ENCODE measurements around the gene FOXJ3. TPM values are rescaled to one million over a fixed set of nuclear protein-coding genes. Genes with fewer than 3 reads are reported as not detected.

Gene FOXJ3
- total and polyA plus RNA-seq, 2 of the 4 experiments (the other 2 are of a cell fraction), result 16.7 to 30.5 TPM

DNA sequence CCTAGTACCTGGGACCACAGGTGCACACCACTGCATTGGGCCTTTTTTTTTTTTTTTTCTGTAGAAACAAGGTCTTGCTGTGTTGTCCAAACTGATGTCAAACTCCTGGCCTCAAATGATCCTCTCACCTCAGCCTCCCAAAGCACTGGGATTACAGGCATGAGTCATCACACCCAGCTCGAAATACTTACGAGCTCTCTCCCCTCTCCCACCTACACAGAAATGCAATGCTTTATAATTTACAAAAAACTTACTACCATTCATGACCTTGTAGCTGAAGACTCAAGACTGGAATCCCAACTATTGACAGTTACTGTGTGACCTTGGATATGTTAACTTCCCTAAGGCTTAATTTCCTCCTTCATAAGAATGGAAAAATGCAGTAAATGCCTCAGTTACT is 18.7 kb downstream of the FOXJ3 start:
- Histone ChIP-seq H3K27me3 (ENCODE audit: control insufficient read depth, insufficient read depth, low read length) (no peaks in the 10 kb centered on the region), H3K56ac (ENCODE audit: extremely low read depth, insufficient read depth, low read length) (no peak overlapping the region), H3K4me3 (ENCODE audit: insufficient read depth, low read depth, low read length) (no peak overlapping the region), H2BK20ac (ENCODE audit: low read depth, low read length) (no peak overlapping the region), H2AK9ac (replicated peaks; ENCODE audit: low read depth, low read length, poor library complexity) (no peak overlapping the region), H3K79me1 (ENCODE audit: low read depth in 1 of 2, low read length in 2 of 2) (peaks cover 19 to 70% of the 10 kb centered on the region in 2 experiments), H3K9me1 (ENCODE audit: insufficient read depth, low read length) (peaks cover 10% of the 10 kb centered on the region), H4K91ac (ENCODE audit: insufficient read depth, low read depth, low read length) (no peak overlapping the region), H3K23ac (ENCODE audit: low read depth, low read length) (no peak overlapping the region), H3K36me3 (ENCODE audit: control insufficient read depth, insufficient read depth, low read length) (no peaks in the 10 kb centered on the region), H3K9me3 (ENCODE audit: control insufficient read depth, insufficient read depth, low read length) (no peaks in the 10 kb centered on the region), H2AK5ac (ENCODE audit: low read depth, low read length) (no peak overlapping the region), H3K14ac (replicated peaks; ENCODE audit: low read depth, low read length) (no peak overlapping the region), H3K9ac (ENCODE audit: low read depth, low read length) (no peak overlapping the region), H4K8ac (ENCODE audit: low read depth in 2 of 2, low read length in 2 of 2) (no peak overlapping the region), H2BK120ac (ENCODE audit: low read depth, low read length) (no peak overlapping the region), H3K4me1 (ENCODE audit: control insufficient read depth, insufficient read depth, low read length) (peaks cover 6% of the 10 kb centered on the region), H2AFZ (replicated peaks; ENCODE audit: low read length, poor library complexity) (no peak overlapping the region), H3K4ac (ENCODE audit: low read depth, low read length) (no peak overlapping the region), H3K18ac (ENCODE audit: low read depth, low read length) (no peak overlapping the region), H2BK15ac (ENCODE audit: low read depth, low read length) (no peak overlapping the region), H3K4me2 (ENCODE audit: low read depth, low read length) (no peak overlapping the region), H2BK5ac (ENCODE audit: low read depth, low read length, poor library complexity, severe bottlenecking) (no peak overlapping the region), H4K20me1 (ENCODE audit: insufficient read depth, low read length) (peaks cover 88% of the 10 kb centered on the region), H4K5ac (ENCODE audit: low read depth, low read length) (no peak overlapping the region), H3K27ac (ENCODE audit: insufficient read depth, low read length) (no peak overlapping the region)
- dilution Hi-C loops (cut with HindIII; ENCODE audit: low sequenced_read_pairs, unreplicated experiment) (no loop called here), in situ Hi-C loops (cut with MboI; ENCODE audit: low sequenced_read_pairs) (no loop called here), intact Hi-C loops (cut with micrococcal nuclease) (no loop called here)
- POLR2A ChIA-PET (ENCODE audit: unreplicated experiment), result no interaction called here
- BruUV-seq (replicated peaks), result no TSS peak
- DNase-seq (no peak), ATAC-seq (ENCODE audit: low read depth) (no peak)
- TF ChIP-seq ELK1 (IDR thresholded peaks at IDR 0.05; ENCODE audit: borderline replicate concordance, low read depth, low read length), result no peak
- no peak for TF ChIP-seq MXI1 (IDR thresholded peaks at IDR 0.05; ENCODE audit: borderline replicate concordance, low read depth, low read length)
- no peak for TF ChIP-seq MAFK (IDR thresholded peaks at IDR 0.05; ENCODE audit: low read depth, low read length)
- TF ChIP-seq BHLHE40 (IDR thresholded peaks at IDR 0.05; ENCODE audit: low read depth, low read length), result no peak
- TF ChIP-seq, protein P1, sequence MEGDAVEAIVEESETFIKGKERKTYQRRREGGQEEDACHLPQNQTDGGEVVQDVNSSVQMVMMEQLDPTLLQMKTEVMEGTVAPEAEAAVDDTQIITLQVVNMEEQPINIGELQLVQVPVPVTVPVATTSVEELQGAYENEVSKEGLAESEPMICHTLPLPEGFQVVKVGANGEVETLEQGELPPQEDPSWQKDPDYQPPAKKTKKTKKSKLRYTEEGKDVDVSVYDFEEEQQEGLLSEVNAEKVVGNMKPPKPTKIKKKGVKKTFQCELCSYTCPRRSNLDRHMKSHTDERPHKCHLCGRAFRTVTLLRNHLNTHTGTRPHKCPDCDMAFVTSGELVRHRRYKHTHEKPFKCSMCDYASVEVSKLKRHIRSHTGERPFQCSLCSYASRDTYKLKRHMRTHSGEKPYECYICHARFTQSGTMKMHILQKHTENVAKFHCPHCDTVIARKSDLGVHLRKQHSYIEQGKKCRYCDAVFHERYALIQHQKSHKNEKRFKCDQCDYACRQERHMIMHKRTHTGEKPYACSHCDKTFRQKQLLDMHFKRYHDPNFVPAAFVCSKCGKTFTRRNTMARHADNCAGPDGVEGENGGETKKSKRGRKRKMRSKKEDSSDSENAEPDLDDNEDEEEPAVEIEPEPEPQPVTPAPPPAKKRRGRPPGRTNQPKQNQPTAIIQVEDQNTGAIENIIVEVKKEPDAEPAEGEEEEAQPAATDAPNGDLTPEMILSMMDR (conservative IDR thresholded peaks at IDR 0.05; ENCODE audit: low read depth, low read length), result no peak
- no peak for TF ChIP-seq POLR2A (IDR thresholded peaks at IDR 0.05; ENCODE audit: low read depth, low read length)
- TF ChIP-seq CHD1 (IDR thresholded peaks at IDR 0.05; ENCODE audit: low read depth, low read length), result no peak
- TF ChIP-seq RFX5 (IDR thresholded peaks at IDR 0.05; ENCODE audit: low read depth, low read length), result no peak
- no peak for TF ChIP-seq MAZ (IDR thresholded peaks at IDR 0.05; ENCODE audit: borderline replicate concordance, low read depth, low read length)
- no peak for TF ChIP-seq USF2 (IDR thresholded peaks at IDR 0.05; ENCODE audit: low read depth, low read length)
- no peak for TF ChIP-seq NFE2L2 (IDR thresholded peaks at IDR 0.05; ENCODE audit: low read depth, low read length)
- no peak for TF ChIP-seq RAD21 (IDR thresholded peaks at IDR 0.05; ENCODE audit: low read length)
- TF ChIP-seq SMC3 (IDR thresholded peaks at IDR 0.05; ENCODE audit: low read depth, low read length), result no peak
- no peak for TF ChIP-seq FOS (IDR thresholded peaks at IDR 0.05; ENCODE audit: low read depth, low read length)
- TF ChIP-seq RCOR1 (IDR thresholded peaks at IDR 0.05; ENCODE audit: insufficient replicate concordance, low read length), result no peak
- no peak for TF ChIP-seq CEBPB (IDR thresholded peaks at IDR 0.05; ENCODE audit: low read depth, low read length)
- CTCF ChIA-PET, result interaction anchor here (0.6 to 2.1 kb wide), 3 partner anchors 13 to 131 kb away, joined by 4 to 7 read pairs (median 5); no protein-coding TSS in a partner anchor
- no CpG with 5 or more reads among the region's 2 CpGs for WGBS, 2 experiments (ENCODE audit: extremely low coverage in 2 of 2, insufficient read length in 1 of 2)

Measured in IMR-90 (cell line).